Sigmoid colon (tissue), 4 donors: ENCODE measurements around the gene OR9G4.

Source experiments
- EP300 ChIP-seq, 4 donors: sonication (generic); formaldehyde crosslinking; IDR thresholded peaks; one replicate each; pipeline ENCODE4 v1.6.1; 2017; ENCODE audit warnings: antibody characterized with exemption in 4 of 4
- POLR2A ChIP-seq, 2 donors: fragments of 450-650 bp; IDR thresholded peaks; one replicate each; pipeline ENCODE4 v1.6.1; 2016; ENCODE audit warnings: antibody characterized with exemption in 2 of 2, mild to moderate bottlenecking in 2 of 2, moderate library complexity in 2 of 2
- TF ChIP-seq, protein P1 (sequence below), 4 experiments: fragments of 450-650 bp in 3 of 4; fragments of 200-600 bp in 1 of 4; IDR thresholded peaks; one replicate each; pipeline ENCODE4 v1.5.1; 2016 to 2019; ENCODE audit warnings: antibody characterized with exemption in 4 of 4, mild to moderate bottlenecking in 3 of 4, moderate library complexity in 2 of 4

DNA sequence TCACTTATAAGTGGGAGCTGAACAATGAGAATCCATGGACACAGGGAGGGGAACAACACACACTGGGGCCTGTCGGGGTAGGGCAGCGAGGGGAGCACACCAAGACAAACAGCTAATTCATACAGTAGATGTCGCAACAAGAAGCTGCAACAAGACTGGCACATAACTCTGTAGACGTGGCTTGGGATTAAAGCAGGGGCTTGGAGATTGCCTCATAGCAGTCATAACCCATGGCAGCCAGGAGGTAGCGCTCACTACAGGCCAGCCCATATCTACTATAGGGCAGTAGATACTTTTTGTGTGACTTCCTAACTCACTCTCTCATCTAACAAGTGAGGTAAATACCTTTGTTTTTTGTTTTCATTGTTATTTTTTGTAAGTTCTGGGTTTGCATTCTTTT, 1.7 kb upstream of the OR9G4 start:
- TF ChIP-seq, protein P1, sequence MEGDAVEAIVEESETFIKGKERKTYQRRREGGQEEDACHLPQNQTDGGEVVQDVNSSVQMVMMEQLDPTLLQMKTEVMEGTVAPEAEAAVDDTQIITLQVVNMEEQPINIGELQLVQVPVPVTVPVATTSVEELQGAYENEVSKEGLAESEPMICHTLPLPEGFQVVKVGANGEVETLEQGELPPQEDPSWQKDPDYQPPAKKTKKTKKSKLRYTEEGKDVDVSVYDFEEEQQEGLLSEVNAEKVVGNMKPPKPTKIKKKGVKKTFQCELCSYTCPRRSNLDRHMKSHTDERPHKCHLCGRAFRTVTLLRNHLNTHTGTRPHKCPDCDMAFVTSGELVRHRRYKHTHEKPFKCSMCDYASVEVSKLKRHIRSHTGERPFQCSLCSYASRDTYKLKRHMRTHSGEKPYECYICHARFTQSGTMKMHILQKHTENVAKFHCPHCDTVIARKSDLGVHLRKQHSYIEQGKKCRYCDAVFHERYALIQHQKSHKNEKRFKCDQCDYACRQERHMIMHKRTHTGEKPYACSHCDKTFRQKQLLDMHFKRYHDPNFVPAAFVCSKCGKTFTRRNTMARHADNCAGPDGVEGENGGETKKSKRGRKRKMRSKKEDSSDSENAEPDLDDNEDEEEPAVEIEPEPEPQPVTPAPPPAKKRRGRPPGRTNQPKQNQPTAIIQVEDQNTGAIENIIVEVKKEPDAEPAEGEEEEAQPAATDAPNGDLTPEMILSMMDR (IDR thresholded peaks at IDR 0.05): no peak
- TF ChIP-seq POLR2A (IDR thresholded peaks at IDR 0.05) (no peak), EP300 (IDR thresholded peaks at IDR 0.05) (no peak)
